Naive thymus-derived CD4-positive, alpha-beta T cell (primary cell): ENCODE measurements around the gene MPZL3. TPM values are rescaled to one million over a fixed set of nuclear protein-coding genes. Genes with fewer than 3 reads are reported as not detected.

Experiments used
- ATAC-seq: fragments of 150-1000 bp; cut with Tn5 transposase; 2 replicates; pipeline ENCODE4 v1.10.0; 2021; ENCODE audit warnings: mild to moderate bottlenecking, moderate library complexity
- CTCF ChIA-PET: fragments of 350-600 bp; sonication (Branson Sonifier 250); formaldehyde crosslinking; loops from one replicate; lab custom pipeline; 2021; ENCODE audit warnings: antibody characterized with exemption; lab: Charles Lee
- POLR2A ChIA-PET: fragments of 350-600 bp; sonication (Branson Sonifier 250); formaldehyde crosslinking; loops from one replicate; lab custom pipeline; 2021; ENCODE audit warnings: antibody characterized with exemption, inconsistent platforms; lab: Charles Lee
- DNase-seq, 9 donors: peaks; one replicate each; pipeline versions ENCODE4 v3.0.0 to v3.0.0-alpha.2; 2020 to 2022; ENCODE audit warnings: mixed read lengths in 1 of 9
- H3K27ac ChIP-seq: one replicate; pipeline ENCODE4 v1.7.0; 2013; ENCODE audit warnings: mild to moderate bottlenecking, low read depth, low read length, moderate library complexity
- H3K27me3 ChIP-seq, 2 donors: one replicate each; pipeline ENCODE4 v1.7.0; 2013; ENCODE audit warnings: low read length in 2 of 2, mild to moderate bottlenecking in 2 of 2, moderate library complexity in 2 of 2; ENCODE audit not compliant: control insufficient read depth in 2 of 2, insufficient read depth in 2 of 2
- H3K36me3 ChIP-seq, 3 experiments: 1 replicate in 2 of 3; 2 replicates in 1 of 3; pipeline ENCODE4 v1.7.0; 2013; ENCODE audit warnings: low read length in 3 of 3, mild to moderate bottlenecking in 3 of 3, moderate library complexity in 1 of 3; ENCODE audit not compliant: insufficient read depth in 3 of 3, control insufficient read depth in 2 of 3
- H3K4me1 ChIP-seq, 2 donors: one replicate each; pipeline ENCODE4 v1.7.0; 2013; ENCODE audit warnings: low read length in 2 of 2, mild to moderate bottlenecking in 2 of 2, moderate library complexity in 1 of 2; ENCODE audit not compliant: control insufficient read depth in 2 of 2, insufficient read depth in 2 of 2
- H3K4me3 ChIP-seq: 2 replicates; pipeline ENCODE4 v1.7.0; 2013; ENCODE audit warnings: mild to moderate bottlenecking, low read length
- H3K9me3 ChIP-seq, 3 experiments: 1 replicate in 2 of 3; 2 replicates in 1 of 3; pipeline ENCODE4 v1.7.0; 2013; ENCODE audit warnings: low read length in 3 of 3; ENCODE audit not compliant: control insufficient read depth in 2 of 3
- H3K27ac Mint-ChIP-seq, 9 donors: one replicate each; pipeline ENCODE4 v1.8.0; 2020 to 2022; ENCODE audit warnings: mixed read lengths in 9 of 9, mild to moderate bottlenecking in 8 of 9, moderate library complexity in 5 of 9, inconsistent platforms in 2 of 9
- H3K27me3 Mint-ChIP-seq, 5 donors: one replicate each; pipeline ENCODE4 v1.8.0; 2021 to 2022; ENCODE audit warnings: mixed read lengths in 5 of 5, mild to moderate bottlenecking in 1 of 5
- H3K36me3 Mint-ChIP-seq, 5 donors: one replicate each; pipeline ENCODE4 v1.8.0; 2020 to 2022; ENCODE audit warnings: mixed read lengths in 5 of 5, mild to moderate bottlenecking in 3 of 5, inconsistent platforms in 1 of 5
- H3K4me1 Mint-ChIP-seq, 7 donors: one replicate each; pipeline ENCODE4 v1.8.0; 2020 to 2022; ENCODE audit warnings: mixed read lengths in 7 of 7, mild to moderate bottlenecking in 3 of 7, inconsistent platforms in 1 of 7
- H3K4me3 Mint-ChIP-seq, 10 donors: one replicate each; pipeline ENCODE4 v1.8.0; 2020 to 2022; ENCODE audit warnings: mild to moderate bottlenecking in 10 of 10, mixed read lengths in 10 of 10, moderate library complexity in 6 of 10, inconsistent platforms in 2 of 10
- H3K9me3 Mint-ChIP-seq, 11 donors: one replicate each; pipeline ENCODE4 v1.8.0; 2020 to 2022; ENCODE audit warnings: mixed read lengths in 11 of 11, mild to moderate bottlenecking in 4 of 11, inconsistent platforms in 1 of 11, moderate library complexity in 1 of 11
- intact Hi-C, 2 donors: fragments of 100-400 bp; cut with micrococcal nuclease; formaldehyde crosslinking; loops; one replicate each; pipeline ENCODE4 v1.15.1; 2023
- polyA plus RNA-seq, 2 donors: library from polyadenylated mRNA; unstranded; fragments of 300-500 nt; fragmentation: Illumina TruSeq; gene quantifications; one replicate each; pipeline ENCODE4 v1.2.3, GENCODE V29; 2021
- total RNA-seq, 6 experiments: library from RNA in 5 of 6; stranded (reverse) in 5 of 6; gene quantifications; 1 replicate in 5 of 6; 2 replicates in 1 of 6; pipeline ENCODE4 v1.2.3 and lab custom pipeline; 2021 to 2026

MPZL3 gene, protein sequence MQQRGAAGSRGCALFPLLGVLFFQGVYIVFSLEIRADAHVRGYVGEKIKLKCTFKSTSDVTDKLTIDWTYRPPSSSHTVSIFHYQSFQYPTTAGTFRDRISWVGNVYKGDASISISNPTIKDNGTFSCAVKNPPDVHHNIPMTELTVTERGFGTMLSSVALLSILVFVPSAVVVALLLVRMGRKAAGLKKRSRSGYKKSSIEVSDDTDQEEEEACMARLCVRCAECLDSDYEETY
- 10 to 100 TPM; 13.3 to 17.4 (median 17.0) TPM for total RNA-seq
- polyA plus RNA-seq = 1 to 10 TPM; 3.6 to 4.6 TPM
- total RNA-seq (lab: John Stamatoyannopoulos, UW) = 36.2 reads per million, percentile 64 among the genes with 10 or more reads in this experiment

DNA sequence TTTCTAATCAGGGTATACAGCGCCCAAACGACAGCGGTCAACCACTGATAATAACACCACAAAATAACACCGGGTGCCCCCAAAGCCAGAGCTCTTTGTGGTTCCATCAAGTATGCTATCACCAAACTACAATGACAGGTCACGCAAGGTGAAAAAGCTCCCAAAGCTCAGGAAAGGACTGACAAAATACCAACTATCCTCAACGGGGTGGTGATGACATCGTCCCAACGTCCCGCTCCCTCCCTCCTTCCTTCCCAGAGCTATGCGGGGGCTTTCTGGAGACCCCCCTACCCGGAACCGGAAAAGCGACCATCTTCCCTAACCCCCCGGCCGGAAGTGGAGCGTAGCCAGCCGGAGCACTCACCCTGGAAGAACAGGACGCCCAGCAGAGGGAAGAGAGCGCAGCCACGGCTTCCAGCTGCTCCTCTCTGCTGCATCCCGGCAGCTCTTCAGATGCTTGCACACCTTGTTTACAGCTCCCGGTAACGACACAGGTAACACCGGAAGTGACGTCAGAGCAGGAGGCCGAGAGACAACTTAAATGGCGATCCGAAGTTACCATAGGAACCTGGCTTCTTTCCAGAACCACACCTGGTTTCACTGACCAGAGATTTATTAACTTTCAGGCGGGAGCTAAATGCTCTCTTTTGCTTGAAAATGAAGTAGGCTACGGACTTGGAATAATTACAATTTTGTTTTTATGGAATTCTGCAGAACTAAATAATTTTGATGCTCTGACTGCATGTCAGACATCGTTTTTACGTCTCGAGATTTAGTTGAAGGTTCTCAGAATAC lies at the start of gene MPZL3:
TSS of gene MPZL3 (minus strand) at position 508 of the 795 bp plus-strand sequence. CDS start at position 437, 71 bp downstream.
- Histone ChIP-seq H3K4me3 (peak within 1 kb of the TSS; percentile 91), H3K27me3 (no peaks in the 10 kb centered on the region)

DNA sequence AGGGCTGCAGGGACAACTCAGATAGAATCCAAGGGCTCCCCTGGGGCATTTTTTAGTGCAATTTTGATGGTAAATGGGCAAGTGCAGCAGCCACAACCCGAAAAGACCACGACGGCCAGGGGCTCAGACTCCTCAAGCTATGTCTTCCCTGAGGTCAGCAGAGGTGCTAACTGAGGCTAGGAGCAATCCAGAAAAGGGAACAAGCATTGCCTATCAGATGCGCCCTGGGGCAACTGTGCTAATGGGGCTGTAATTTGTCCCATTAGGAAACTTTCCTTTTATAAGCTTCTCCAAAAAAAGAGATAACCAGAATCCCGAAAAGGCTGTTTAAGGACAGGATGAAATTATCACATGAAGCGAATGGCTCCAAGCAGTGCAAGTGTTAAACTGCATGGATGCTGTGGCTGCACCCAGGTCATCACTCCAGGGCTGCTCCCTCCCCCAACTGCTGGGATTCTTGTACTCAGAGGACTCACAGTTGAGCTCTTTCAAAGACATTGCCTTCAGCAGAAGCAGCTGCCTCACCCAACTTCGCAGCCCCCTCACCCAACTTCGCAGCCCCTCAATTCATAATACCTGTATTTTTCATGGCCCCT lies 49.5 kb upstream of the MPZL3 start:
- no peak overlapping the region for H3K4me3 ChIP-seq
- peaks cover 19 to 39% of the 10 kb centered on the region in 2 donors for H3K4me1 ChIP-seq
- intact Hi-C loops = loop anchor here in 1 of 2 donors (5.0 kb wide), 1 partner anchor 266 kb away; the partner anchor contains the start of gene IFT46
- ATAC-seq = no peak
- no peaks in the 10 kb centered on the region for H3K36me3 ChIP-seq
- Mint-ChIP-seq H3K36me3 (peaks cover 5 to 18% (median 13%) of the 10 kb centered on the region in 5 donors), H3K27ac (peak overlapping the region in 8 of 9 donors; percentile 43 to 100 (median 100)), H3K4me3 (peak overlapping the region in 4 of 10 donors; percentile 19 to 99 (median 70)), H3K9me3 (no peaks in the 10 kb centered on the region), H3K4me1 (peaks cover 30 to 68% (median 53%) of the 10 kb centered on the region in 7 donors), H3K27me3 (no peaks in the 10 kb centered on the region)
- no peaks in the 10 kb centered on the region for H3K27me3 ChIP-seq
- ChIA-PET CTCF (interaction anchor here (0.9 to 8.6 kb wide), 6 partner anchors 10 to 49 kb away, joined by 3 to 90 read pairs (median 6); partner anchors contain the start of genes CD3D and CD3G), POLR2A (interaction anchor here (1.2 to 5.2 kb wide), 2 partner anchors 8 to 103 kb away, joined by 3 to 31 read pairs; no protein-coding TSS in a partner anchor)
- DNase-seq = no peak
- H3K9me3 ChIP-seq = no peaks in the 10 kb centered on the region
- H3K27ac ChIP-seq = no peak overlapping the region

More for the DNA sequence above, at the start of gene MPZL3:
- peaks cover 0 to 4% (median 0%) of the 10 kb centered on the region in 3 experiments for H3K36me3 ChIP-seq
- Mint-ChIP-seq H3K9me3 (peaks cover 0 to 6% (median 0%) of the 10 kb centered on the region in 11 donors), H3K36me3 (peaks cover 0 to 10% (median 4%) of the 10 kb centered on the region in 5 donors), H3K27me3 (no peaks in the 10 kb centered on the region), H3K4me3 (peak within 1 kb of the TSS; percentile 93 to 99 (median 96)), H3K27ac (peak within 1 kb of the TSS; percentile 97 to 100 (median 99)), H3K4me1 (peaks cover 16 to 52% (median 39%) of the 10 kb centered on the region in 7 donors)
- ATAC-seq (peak; percentile 86), DNase-seq (peak; percentile 68 to 94 (median 87))
- POLR2A ChIA-PET = interaction anchor here (0.8 to 6.4 kb wide), 16 partner anchors 8 to 184 kb away, joined by 3 to 75 read pairs (median 6); partner anchors contain the start of genes CD3D, CD3E, JAML and KMT2A
- H3K9me3 ChIP-seq = no peaks in the 10 kb centered on the region
- peak within 1 kb of the TSS; percentile 93 for H3K27ac ChIP-seq
- H3K4me1 ChIP-seq = peaks cover 10 to 32% of the 10 kb centered on the region in 2 donors
- CTCF ChIA-PET = interaction anchor here (0.7 to 1.4 kb wide), 4 partner anchors 28 to 54 kb away, joined by 3 to 7 read pairs (median 5); partner anchors contain the start of gene JAML
- intact Hi-C loops = loop anchor here (1.0 to 5.0 kb wide), 7 partner anchors 11 to 147 kb away; partner anchors contain the start of gene CD3E (in 1 of the 2)

DNA sequence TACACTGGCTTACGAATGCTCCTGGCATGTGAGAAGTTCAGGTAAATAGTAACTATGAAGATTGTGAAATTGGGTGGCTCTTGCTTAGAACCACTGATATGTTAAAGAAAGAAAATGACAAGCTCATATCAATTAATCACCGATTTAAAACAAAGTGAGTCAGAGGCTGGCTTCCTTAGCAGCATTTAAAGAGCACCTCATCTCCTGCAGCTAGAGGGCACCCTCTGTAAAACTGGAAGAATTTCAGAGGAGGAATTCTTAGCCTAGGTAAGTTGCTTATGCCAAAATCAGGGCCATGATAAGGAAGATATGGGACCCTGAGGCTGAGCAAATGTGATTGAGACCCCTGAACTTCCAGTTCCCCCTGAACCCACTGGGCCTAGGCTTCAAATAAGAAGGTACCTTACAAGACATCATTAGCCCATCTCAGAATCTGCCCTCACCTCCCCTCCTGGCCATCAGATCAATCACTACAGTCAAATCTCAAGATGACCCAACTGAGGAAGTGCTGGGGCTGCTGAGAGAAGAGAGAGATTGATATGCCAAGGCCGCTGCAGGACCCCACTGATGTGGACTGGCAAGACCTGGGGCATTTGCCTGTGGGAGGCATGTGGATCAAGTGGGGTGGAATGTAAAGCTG lies 43.8 kb upstream of the MPZL3 start:
- Mint-ChIP-seq H3K4me3 (no peak overlapping the region), H3K9me3 (peaks cover 0 to 1% (median 0%) of the 10 kb centered on the region in 11 donors), H3K27ac (peak overlapping the region; percentile 39 to 84 (median 61)), H3K4me1 (peaks cover 13 to 34% (median 30%) of the 10 kb centered on the region in 7 donors), H3K36me3 (no peaks in the 10 kb centered on the region), H3K27me3 (no peaks in the 10 kb centered on the region)
- intact Hi-C loops = loop anchor here (1.0 to 10.0 kb wide), 4 partner anchors 8 to 269 kb away; partner anchors contain the start of genes CD3E (in 2 of the 2) and IFT46 (in 1 of the 2)
- Histone ChIP-seq H3K4me1 (peaks cover 0 to 15% of the 10 kb centered on the region in 2 donors), H3K9me3 (no peaks in the 10 kb centered on the region), H3K27me3 (no peaks in the 10 kb centered on the region), H3K4me3 (no peak overlapping the region), H3K27ac (peak overlapping the region; percentile 44), H3K36me3 (no peaks in the 10 kb centered on the region)
- ChIA-PET CTCF (interaction anchor here (0.7 to 3.4 kb wide), 32 partner anchors 9 to 192 kb away, joined by 3 to 39 read pairs (median 6); partner anchors contain the start of genes CD3D, CD3E, JAML and MPZL2), POLR2A (interaction anchor here (0.7 to 2.9 kb wide), 13 partner anchors 9 to 100 kb away, joined by 3 to 26 read pairs (median 4); partner anchors contain the start of genes CD3E, MPZL3 and UBE4A)
- peak in 7 of 9 donors; percentile 38 to 60 (median 52) for DNase-seq
- ATAC-seq = peak; percentile 74

DNA sequence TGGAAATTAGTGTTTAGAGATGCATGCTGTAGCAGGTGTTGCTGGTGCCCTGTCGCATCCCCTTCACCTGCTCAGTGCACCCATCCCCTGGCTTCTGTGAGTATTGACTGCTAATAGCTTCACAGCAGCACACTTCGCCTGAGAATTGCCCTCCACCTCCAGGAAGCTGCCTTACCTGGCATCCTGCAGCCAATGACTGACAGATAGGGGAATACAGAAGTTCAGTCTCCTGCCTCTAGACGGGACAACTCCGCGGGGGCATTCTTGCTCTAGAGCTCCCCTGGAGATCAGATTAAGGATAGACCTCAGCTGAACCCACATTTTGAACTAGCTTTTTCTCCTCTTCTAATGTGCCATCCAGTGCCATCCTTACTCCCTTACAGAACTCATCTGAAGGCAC lies 43.0 kb upstream of the MPZL3 start:
- Mint-ChIP-seq H3K27me3 (no peaks in the 10 kb centered on the region), H3K9me3 (peaks cover 0 to 1% (median 0%) of the 10 kb centered on the region in 11 donors), H3K36me3 (no peaks in the 10 kb centered on the region), H3K27ac (peak overlapping the region in 5 of 9 donors; percentile 43 to 84 (median 67)), H3K4me1 (peaks cover 16 to 31% (median 28%) of the 10 kb centered on the region in 7 donors), H3K4me3 (no peak overlapping the region)
- intact Hi-C loops = loop anchor here in 1 of 2 donors (10.0 kb wide), 1 partner anchor 270 kb away; the partner anchor contains the start of gene IFT46
- no peaks in the 10 kb centered on the region for H3K27me3 ChIP-seq
- ChIA-PET CTCF (interaction anchor here (0.7 to 3.4 kb wide), 33 partner anchors 10 to 193 kb away, joined by 3 to 39 read pairs (median 6); partner anchors contain the start of genes CD3D, CD3E, JAML and MPZL2), POLR2A (interaction anchor here (0.7 to 2.9 kb wide), 12 partner anchors 10 to 99 kb away, joined by 3 to 26 read pairs (median 4); partner anchors contain the start of genes CD3E, MPZL3 and UBE4A)
- no peak overlapping the region for H3K27ac ChIP-seq
- ATAC-seq (no peak), DNase-seq (no peak)
- H3K36me3 ChIP-seq = no peaks in the 10 kb centered on the region
- H3K4me3 ChIP-seq = no peak overlapping the region
- H3K4me1 ChIP-seq = peaks cover 0 to 17% of the 10 kb centered on the region in 2 donors
- H3K9me3 ChIP-seq = no peaks in the 10 kb centered on the region

DNA sequence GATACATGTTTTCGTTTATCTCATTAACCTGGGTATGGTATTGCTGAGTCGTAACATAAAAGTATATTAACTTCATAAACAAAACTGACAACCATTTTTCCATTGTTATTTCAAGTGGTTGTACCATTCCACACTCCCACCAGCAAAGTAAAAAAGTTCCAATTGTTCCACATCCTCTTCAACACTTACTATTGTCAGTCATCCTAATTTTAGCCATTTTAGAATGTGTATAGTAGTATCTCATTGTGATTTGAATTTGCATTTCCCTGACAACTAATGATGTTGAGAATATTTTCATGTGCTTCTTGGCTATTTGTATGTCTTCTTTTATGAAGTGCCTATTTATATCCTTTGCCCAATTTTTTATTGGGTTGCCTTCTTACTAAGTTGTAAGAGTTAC lies 41.9 kb upstream of the MPZL3 start:
- peaks cover 0 to 3% (median 0%) of the 10 kb centered on the region in 11 donors for H3K9me3 Mint-ChIP-seq
- Histone ChIP-seq H3K4me1 (peaks cover 0 to 17% of the 10 kb centered on the region in 2 donors), H3K4me3 (no peak overlapping the region), H3K27ac (no peak overlapping the region), H3K9me3 (no peaks in the 10 kb centered on the region), H3K27me3 (no peaks in the 10 kb centered on the region), H3K36me3 (no peaks in the 10 kb centered on the region)
- ATAC-seq (no peak), DNase-seq (no peak)
- CTCF ChIA-PET = interaction anchor here (2.6 to 3.4 kb wide), 4 partner anchors 15 to 66 kb away, joined by 11 to 39 read pairs (median 22); partner anchors contain the start of genes MPZL2 and UBE4A
- intact Hi-C loops = loop anchor here (5.0 to 10.0 kb wide), 2 partner anchors 42 to 271 kb away; partner anchors contain the start of genes MPZL3 (in 2 of the 2) and IFT46 (in 1 of the 2)
- peaks cover 12 to 29% (median 21%) of the 10 kb centered on the region in 7 donors for H3K4me1 Mint-ChIP-seq
- no peak overlapping the region for H3K4me3 Mint-ChIP-seq
- no peaks in the 10 kb centered on the region for H3K27me3 Mint-ChIP-seq
- no peak overlapping the region for H3K27ac Mint-ChIP-seq
- H3K36me3 Mint-ChIP-seq = peaks cover 0 to 3% (median 0%) of the 10 kb centered on the region in 5 donors
- POLR2A ChIA-PET = interaction anchor here (1.9 kb wide), 1 partner anchor 42 kb away, joined by 9 read pairs; the partner anchor contains the start of gene MPZL3
